Measurements from ENCODE around the gene RIPPLY1.

RIPPLY1 gene

GRCh38 chrX:106903291-106903824 is at the start of gene RIPPLY1:
TSS of gene RIPPLY1 (minus strand) at chrX:106903341. CDS start at chrX:106903287, 54 bp downstream.
- no peak for DNase-seq (ENCODE audit: low read depth in 2 of 2)

- no peak for DNase-seq (ENCODE audit: low read depth in 2 of 2)
Observed at GRCh38 chrX:106952538-106952937, 49.4 kb upstream of the RIPPLY1 start.

- DNase-seq (ENCODE audit: low read depth in 2 of 2): no peak
Observed at GRCh38 chrX:106952089-106952488, 48.9 kb upstream of the RIPPLY1 start.

- DNase-seq (ENCODE audit: low read depth in 2 of 2): no peak
Observed at GRCh38 chrX:106951230-106951629, 48.1 kb upstream of the RIPPLY1 start.

GRCh38 chrX:106950381-106950780 is 47.2 kb upstream of the RIPPLY1 start:
- no peak for DNase-seq (ENCODE audit: low read depth in 2 of 2)

- no peak for DNase-seq (ENCODE audit: low read depth in 2 of 2)
Observed at GRCh38 chrX:106949366-106949765, 46.2 kb upstream of the RIPPLY1 start.

GRCh38 chrX:106948641-106949040 is 45.5 kb upstream of the RIPPLY1 start:
- no peak for DNase-seq (ENCODE audit: low read depth in 2 of 2)

- no peak for DNase-seq (ENCODE audit: low read depth in 2 of 2)
Observed at GRCh38 chrX:106946464-106946863, 43.3 kb upstream of the RIPPLY1 start.

- DNase-seq (ENCODE audit: low read depth in 2 of 2): no peak
Observed at GRCh38 chrX:106940068-106940467, 36.9 kb upstream of the RIPPLY1 start.

GRCh38 chrX:106939566-106939965 is 36.4 kb upstream of the RIPPLY1 start:
- no peak for DNase-seq (ENCODE audit: low read depth in 2 of 2)

- DNase-seq (ENCODE audit: low read depth in 2 of 2): no peak
Observed at GRCh38 chrX:106936246-106936645, 33.1 kb upstream of the RIPPLY1 start.

- DNase-seq (ENCODE audit: low read depth in 2 of 2): no peak
Observed at GRCh38 chrX:106935175-106935574, 32.0 kb upstream of the RIPPLY1 start.

GRCh38 chrX:106933538-106933961 is 30.4 kb upstream of the RIPPLY1 start:
- DNase-seq (ENCODE audit: low read depth in 2 of 2): no peak

- DNase-seq (ENCODE audit: low read depth in 2 of 2): no peak
Observed at GRCh38 chrX:106932960-106933537, 29.9 kb upstream of the RIPPLY1 start.

- DNase-seq (ENCODE audit: low read depth in 2 of 2): no peak
Observed at GRCh38 chrX:106932492-106932923, 29.4 kb upstream of the RIPPLY1 start.

- no peak for DNase-seq (ENCODE audit: low read depth in 2 of 2)
Observed at GRCh38 chrX:106931831-106932491, 28.8 kb upstream of the RIPPLY1 start.

GRCh38 chrX:106928227-106928626 is 25.1 kb upstream of the RIPPLY1 start:
- DNase-seq (ENCODE audit: low read depth in 2 of 2): no peak

GRCh38 chrX:106927700-106928099 is 24.6 kb upstream of the RIPPLY1 start:
- DNase-seq (ENCODE audit: low read depth in 2 of 2): no peak

GRCh38 chrX:106927023-106927422 is 23.9 kb upstream of the RIPPLY1 start:
- no peak for DNase-seq (ENCODE audit: low read depth in 2 of 2)

GRCh38 chrX:106921637-106922036 is 18.5 kb upstream of the RIPPLY1 start:
- DNase-seq (ENCODE audit: low read depth in 2 of 2): no peak

GRCh38 chrX:106919932-106920452 is 16.9 kb upstream of the RIPPLY1 start, which contains the start of gene CLDN2:
TSS of gene CLDN2 (plus strand) at chrX:106920402. CDS start at chrX:106928229, 7,827 bp downstream.
- no peak for DNase-seq (ENCODE audit: low read depth in 2 of 2)

GRCh38 chrX:106917830-106918500 is 14.8 kb upstream of the RIPPLY1 start:
- no peak for DNase-seq (ENCODE audit: low read depth in 2 of 2)

Data from fibroblast of skin of left quadriceps (primary cell).